GM13977 (cell line): ENCODE results near the gene GLDC.

Experiments used
- DNase-seq: peaks from one replicate; pipeline ENCODE4 v3.0.0; 2012; ENCODE audit warnings: low spot score
- in situ Hi-C: fragments of 300-500 bp; cut with MboI; formaldehyde crosslinking; loops from one replicate; pipeline ENCODE4 v1.12.0; 2022; ENCODE audit warnings: low sequenced_read_pairs, low pct_unique_long_range_greater_than_20kb, mixed read lengths, inconsistent platforms; ENCODE audit not compliant: unreplicated experiment
- TF ChIP-seq, protein P1 (sequence below): IDR thresholded peaks from 2 replicates; pipeline ENCODE4 v1.5.1; 2012; ENCODE audit warnings: mild to moderate bottlenecking, control low read depth; ENCODE audit not compliant: insufficient read depth; ENCODE audit errors: extremely low read depth, missing control alignments

Gene GLDC

DNA sequence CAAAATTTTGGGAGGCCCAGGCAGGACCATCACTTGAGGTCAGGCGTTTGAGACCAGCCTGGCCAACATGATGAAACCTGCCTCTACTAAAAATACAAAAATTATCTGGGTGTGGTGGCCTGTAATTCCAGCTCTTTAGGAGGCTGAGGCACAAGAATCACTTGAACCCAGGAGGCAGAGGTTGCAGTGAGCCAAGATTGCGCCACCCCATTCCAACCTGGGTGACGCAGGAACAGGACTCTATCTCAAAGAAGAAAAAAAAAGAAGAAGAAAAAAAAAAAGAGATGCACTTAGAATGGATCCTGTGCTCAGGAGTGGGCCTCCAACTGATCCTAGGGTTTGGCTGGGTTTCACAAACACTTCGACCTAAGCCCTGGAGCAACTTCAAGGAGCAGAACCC is 45.1 kb downstream of the GLDC start:
- TF ChIP-seq, protein P1, sequence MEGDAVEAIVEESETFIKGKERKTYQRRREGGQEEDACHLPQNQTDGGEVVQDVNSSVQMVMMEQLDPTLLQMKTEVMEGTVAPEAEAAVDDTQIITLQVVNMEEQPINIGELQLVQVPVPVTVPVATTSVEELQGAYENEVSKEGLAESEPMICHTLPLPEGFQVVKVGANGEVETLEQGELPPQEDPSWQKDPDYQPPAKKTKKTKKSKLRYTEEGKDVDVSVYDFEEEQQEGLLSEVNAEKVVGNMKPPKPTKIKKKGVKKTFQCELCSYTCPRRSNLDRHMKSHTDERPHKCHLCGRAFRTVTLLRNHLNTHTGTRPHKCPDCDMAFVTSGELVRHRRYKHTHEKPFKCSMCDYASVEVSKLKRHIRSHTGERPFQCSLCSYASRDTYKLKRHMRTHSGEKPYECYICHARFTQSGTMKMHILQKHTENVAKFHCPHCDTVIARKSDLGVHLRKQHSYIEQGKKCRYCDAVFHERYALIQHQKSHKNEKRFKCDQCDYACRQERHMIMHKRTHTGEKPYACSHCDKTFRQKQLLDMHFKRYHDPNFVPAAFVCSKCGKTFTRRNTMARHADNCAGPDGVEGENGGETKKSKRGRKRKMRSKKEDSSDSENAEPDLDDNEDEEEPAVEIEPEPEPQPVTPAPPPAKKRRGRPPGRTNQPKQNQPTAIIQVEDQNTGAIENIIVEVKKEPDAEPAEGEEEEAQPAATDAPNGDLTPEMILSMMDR, result no peak
- no peak for DNase-seq
- in situ Hi-C loops, result no loop called here

DNA sequence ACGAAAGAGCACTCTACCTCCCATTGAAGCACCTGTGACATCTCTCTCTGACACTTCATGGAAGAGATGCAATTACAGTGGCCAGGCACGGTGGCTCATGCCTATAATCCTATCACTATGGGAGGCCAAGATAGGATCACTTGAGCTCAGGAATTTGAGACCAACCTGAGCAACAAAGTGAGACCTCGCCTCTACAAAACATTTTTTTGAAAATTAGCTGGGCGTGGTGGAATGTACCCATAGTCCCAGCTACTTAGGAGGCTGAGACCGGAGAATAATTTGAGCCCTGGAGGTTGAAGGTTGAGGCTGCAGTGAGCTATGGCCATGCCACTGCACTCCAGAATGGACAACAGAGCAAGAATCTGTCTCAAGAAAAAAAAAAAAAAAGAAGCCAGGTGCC is 45.5 kb downstream of the GLDC start:
- TF ChIP-seq, protein P1, result no peak
- in situ Hi-C loops, result no loop called here

DNA sequence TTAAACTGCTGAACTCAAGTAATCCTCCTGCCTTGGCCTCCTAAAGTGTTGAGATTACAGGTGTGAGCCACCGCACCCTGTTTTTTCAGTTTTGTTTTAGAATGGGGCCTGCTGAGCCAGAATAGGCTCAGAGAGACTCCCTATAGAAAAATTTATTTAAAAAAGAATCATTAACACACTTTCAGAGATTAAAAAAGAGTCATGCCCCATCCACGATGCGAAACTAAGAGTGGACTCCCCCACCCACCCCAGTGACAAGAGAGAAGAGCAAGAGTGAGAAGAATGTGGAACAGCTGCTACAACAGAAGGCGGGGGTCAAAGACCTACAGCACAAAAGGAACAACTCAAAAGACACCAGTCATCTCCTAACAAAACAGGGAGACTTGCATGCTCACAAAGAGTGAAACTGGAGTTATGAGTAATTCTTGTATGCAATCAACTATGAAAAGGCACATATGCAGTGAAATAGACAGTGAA is 47.2 kb downstream of the GLDC start:
- DNase-seq, result peak; percentile 86
- TF ChIP-seq, protein P1, result no peak
- in situ Hi-C loops, result no loop called here

More for the DNA sequence above, 45.5 kb downstream of the GLDC start:
- no peak for DNase-seq

DNA sequence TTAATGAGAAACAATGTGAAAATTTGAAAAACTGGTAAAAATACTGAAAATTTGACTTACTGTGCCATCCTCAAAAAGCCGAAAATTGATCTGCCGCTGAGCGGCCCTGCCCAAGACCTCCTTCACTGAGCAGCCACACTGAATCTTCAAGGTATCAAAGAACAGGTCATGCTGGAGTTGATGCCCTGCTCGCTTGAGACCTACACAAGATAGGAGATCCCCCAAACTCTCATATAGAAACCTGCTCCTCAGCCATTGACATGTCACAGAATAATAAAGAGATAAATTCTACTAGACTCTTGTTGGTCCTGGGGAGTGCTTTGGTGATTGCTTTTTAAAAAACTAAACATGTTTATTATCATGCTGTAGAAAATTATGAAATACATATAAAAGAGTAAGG is 52.7 kb downstream of the GLDC start:
- TF ChIP-seq, protein P1, result no peak
- no peak for DNase-seq
- in situ Hi-C loops, result no loop called here

DNA sequence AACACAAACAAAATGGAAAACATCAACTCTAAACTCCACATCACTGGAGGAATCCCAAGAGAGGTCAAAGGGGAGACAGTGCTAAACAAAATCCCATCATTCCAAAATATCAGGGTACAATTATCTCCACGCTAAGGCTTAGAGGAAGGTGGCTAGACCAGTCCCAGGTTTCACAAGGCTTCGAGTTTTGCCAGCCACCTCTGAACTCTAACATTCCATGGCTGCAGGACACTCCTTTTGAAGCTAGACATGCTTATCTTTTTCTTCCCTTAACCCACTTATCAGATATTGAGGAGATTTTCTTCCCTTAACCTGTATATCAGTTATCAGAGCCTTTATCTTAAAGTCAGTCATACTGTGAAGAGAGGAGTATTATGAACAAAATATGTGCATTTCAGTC is 53.3 kb downstream of the GLDC start:
- TF ChIP-seq, protein P1, result no peak
- no peak for DNase-seq
- in situ Hi-C loops, result no loop called here

DNA sequence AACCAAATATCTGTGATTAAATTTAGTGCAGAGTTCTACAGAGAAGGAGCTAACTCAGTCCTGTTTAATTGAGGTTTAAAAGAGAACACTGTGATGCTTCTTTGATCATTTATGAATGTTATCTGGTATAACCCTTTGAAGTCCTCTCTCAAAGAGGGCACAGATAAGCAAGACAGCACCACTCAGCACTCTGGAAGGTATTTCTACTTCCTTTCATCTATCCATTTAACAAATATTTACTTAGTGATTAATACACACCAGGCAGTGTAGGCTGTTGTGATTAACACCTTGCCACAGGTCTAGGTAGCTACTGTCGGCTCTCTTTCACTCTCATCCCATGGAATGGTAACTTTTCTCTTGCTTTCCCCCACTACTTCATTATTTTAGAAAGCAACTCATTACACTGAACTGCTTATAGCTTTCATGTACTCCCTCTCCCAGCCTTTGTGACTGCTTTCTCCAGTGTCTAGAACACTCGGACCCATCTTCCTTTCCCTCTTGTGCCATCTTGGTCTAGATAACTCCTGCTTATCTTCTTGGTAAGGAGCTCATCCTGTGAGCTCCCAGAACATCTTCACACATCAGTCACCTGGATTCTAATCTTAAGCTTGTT is 54.7 kb downstream of the GLDC start:
- in situ Hi-C loops, result no loop called here
- TF ChIP-seq, protein P1, result no peak
- no peak for DNase-seq

DNA sequence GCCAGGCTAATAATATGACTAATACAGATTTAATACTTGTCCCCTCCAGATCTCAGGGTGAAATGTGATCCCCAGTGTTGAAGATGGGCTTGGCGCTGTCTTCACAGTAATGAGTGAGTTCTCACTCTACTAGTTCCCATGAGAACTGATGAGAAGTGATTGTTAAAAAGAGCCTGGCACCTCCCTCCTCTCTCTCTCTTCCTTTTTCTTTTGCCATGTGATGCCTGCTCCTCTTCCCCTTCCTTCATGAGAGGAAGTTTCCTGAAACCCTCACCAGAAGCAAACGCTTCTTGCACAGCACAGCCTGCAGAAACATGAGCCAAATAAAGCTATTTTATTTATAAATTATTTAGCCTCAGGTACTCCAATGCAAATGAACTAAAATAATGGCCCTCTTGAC is 55.2 kb downstream of the GLDC start:
- in situ Hi-C loops, result no loop called here
- TF ChIP-seq, protein P1, result no peak
- DNase-seq, result no peak
